Lung (tissue), 12 donors: Measurements from ENCODE around the gene ZNF106. TPM values are rescaled to one million over a fixed set of nuclear protein-coding genes. Genes with fewer than 3 reads are reported as not detected.

ENCODE experiments used
- ATAC-seq: fragments of 200-7000 bp; cut with Tn5 transposase; one replicate; pipeline ENCODE4 v1.9.1; 2020; ENCODE audit warnings: moderate number of reproducible peaks; ENCODE audit not compliant: insufficient read depth, low FRiP score
- DNase-seq, 3 donors: peaks; one replicate each; pipeline ENCODE4 v3.0.0-alpha.2; 2013 to 2017
- H3K27ac ChIP-seq, 2 donors: one replicate each; pipeline ENCODE4 v1.5.1; 2013; ENCODE audit warnings: mild to moderate bottlenecking in 2 of 2, moderate library complexity in 2 of 2, control low read depth in 1 of 2, inconsistent platforms in 1 of 2, low read depth in 1 of 2, low read length in 1 of 2
- H3K27me3 ChIP-seq, 3 donors: one replicate each; pipeline ENCODE4 v1.5.1; 2013; ENCODE audit warnings: low read length in 2 of 3; ENCODE audit not compliant: control insufficient read depth in 3 of 3, insufficient read depth in 3 of 3
- H3K36me3 ChIP-seq, 4 donors: one replicate each; pipeline ENCODE4 v1.5.1; 2013; ENCODE audit warnings: low read length in 4 of 4, mild to moderate bottlenecking in 1 of 4, moderate library complexity in 1 of 4; ENCODE audit not compliant: control insufficient read depth in 4 of 4, insufficient read depth in 4 of 4
- H3K4me1 ChIP-seq, 5 donors: one replicate each; pipeline ENCODE4 v1.5.1; 2013; ENCODE audit warnings: low read length in 5 of 5, mild to moderate bottlenecking in 2 of 5, moderate library complexity in 1 of 5; ENCODE audit not compliant: control insufficient read depth in 5 of 5, insufficient read depth in 5 of 5
- H3K4me3 ChIP-seq: one replicate; pipeline ENCODE4 v1.5.1; 2013; ENCODE audit warnings: mild to moderate bottlenecking, control low read depth, moderate library complexity
- H3K9ac ChIP-seq, 2 donors: one replicate each; pipeline ENCODE4 v1.5.1; 2013; ENCODE audit warnings: low read length in 2 of 2, control low read depth in 1 of 2; ENCODE audit not compliant: insufficient read depth in 1 of 2
- H3K9me3 ChIP-seq, 4 donors: one replicate each; pipeline ENCODE4 v1.5.1; 2013; ENCODE audit warnings: low read length in 3 of 4, mild to moderate bottlenecking in 1 of 4, moderate library complexity in 1 of 4; ENCODE audit not compliant: control insufficient read depth in 4 of 4, insufficient read depth in 3 of 4
- CTCF ChIP-seq: IDR thresholded peaks from 2 replicates; pipeline ENCODE4 v1.5.1; 2012; ENCODE audit warnings: mild to moderate bottlenecking; ENCODE audit errors: control extremely low read depth, extremely low read depth
- WGBS, 2 donors: extraction: QIAGEN DNeasy Blood & Tissue Kit; methylation state at CpG; one replicate each; pipeline ENCODE4 v1.1.7; 2013; 5-methylcytosine and 5-hydroxymethylcytosine counted together
- polyA plus RNA-seq, 2 donors: library from polyadenylated mRNA; stranded (reverse); fragments of 200-250 nt; gene quantifications; one replicate each; pipeline ENCODE4 v1.2.1, GENCODE V29; 2013
- total RNA-seq, 2 donors: library from RNA; depleted of rRNA in 1 of 2; stranded (reverse); fragments of >200 nt in 1 of 2; gene quantifications; one replicate each; pipeline ENCODE4 v1.2.1, GENCODE V29; 2014 to 2021
- donor health status: control.
- donor health status: control.
- donor health status: Bipolar disorder and iron deficiency.
- donor health status: healthy.
- donor health status: DM: yes; HTN: yes; CAD: no.

The ZNF106 gene
- total and polyA plus RNA-seq, 4 donors: 10.9 to 67.5 (median 41.2) TPM

- no peaks in the 10 kb centered on the region for H3K27me3 ChIP-seq
- H3K27ac ChIP-seq: no peak overlapping the region
- peaks cover 0 to 2% (median 0%) of the 10 kb centered on the region in 4 donors for H3K9me3 ChIP-seq
- H3K4me1 ChIP-seq: no peaks in the 10 kb centered on the region
- WGBS, 2 donors: 71 to 73% methylated on average over 1 of the region's 1 CpG
- DNase-seq (peak in 1 of 3 donors; percentile 29), ATAC-seq (no peak)
- H3K4me3 ChIP-seq: no peak overlapping the region
- no peak for TF ChIP-seq CTCF
- no peak overlapping the region for H3K9ac ChIP-seq
- H3K36me3 ChIP-seq: no peaks in the 10 kb centered on the region
Measured at GRCh38 chr15:42373274-42373673, 117.7 kb downstream of the ZNF106 start.

GRCh38 chr15:42371096-42371495, 119.8 kb downstream of the ZNF106 start:
- TF ChIP-seq CTCF: no peak
- H3K4me1 ChIP-seq: peaks cover 0 to 4% (median 0%) of the 10 kb centered on the region in 5 donors

GRCh38 chr15:42368096-42368495, 122.8 kb downstream of the ZNF106 start:
- ATAC-seq: no peak
- no peaks in the 10 kb centered on the region for H3K27me3 ChIP-seq
- TF ChIP-seq CTCF: no peak
- no peaks in the 10 kb centered on the region for H3K9me3 ChIP-seq
- no peak overlapping the region for H3K4me3 ChIP-seq
- no peaks in the 10 kb centered on the region for H3K36me3 ChIP-seq
- 85 to 91% methylated on average over 3 of the region's 3 CpGs for WGBS, 2 donors
- no peak overlapping the region for H3K9ac ChIP-seq
- peaks cover 0 to 7% (median 0%) of the 10 kb centered on the region in 5 donors for H3K4me1 ChIP-seq
- no peak for DNase-seq
- no peak overlapping the region for H3K27ac ChIP-seq

More at GRCh38 chr15:42371096-42371495, 119.8 kb downstream of the ZNF106 start:
- Histone ChIP-seq H3K27ac (no peak overlapping the region), H3K4me3 (no peak overlapping the region), H3K27me3 (no peaks in the 10 kb centered on the region), H3K9me3 (no peaks in the 10 kb centered on the region), H3K36me3 (no peaks in the 10 kb centered on the region), H3K9ac (no peak overlapping the region)
- WGBS, 2 donors: 74 to 78% methylated on average over 2 of the region's 2 CpGs
- DNase-seq: no peak
- ATAC-seq: no peak

- H3K4me3 ChIP-seq: no peak overlapping the region
- DNase-seq (peak in 1 of 3 donors; percentile 14), ATAC-seq (peak; percentile 47)
- TF ChIP-seq CTCF: no peak
- peak overlapping the region in 1 of 2 donors; percentile 2 for H3K27ac ChIP-seq
- no peak overlapping the region for H3K9ac ChIP-seq
- WGBS, 2 donors: 33 to 45% methylated on average over 5 of the region's 5 CpGs
- peaks cover 0 to 7% (median 0%) of the 10 kb centered on the region in 5 donors for H3K4me1 ChIP-seq
- H3K27me3 ChIP-seq: no peaks in the 10 kb centered on the region
- H3K36me3 ChIP-seq: no peaks in the 10 kb centered on the region
- H3K9me3 ChIP-seq: no peaks in the 10 kb centered on the region
Measured at GRCh38 chr15:42367041-42367440, 123.9 kb downstream of the ZNF106 start.
